Measurements from ENCODE around the gene IFT80.

DNA sequence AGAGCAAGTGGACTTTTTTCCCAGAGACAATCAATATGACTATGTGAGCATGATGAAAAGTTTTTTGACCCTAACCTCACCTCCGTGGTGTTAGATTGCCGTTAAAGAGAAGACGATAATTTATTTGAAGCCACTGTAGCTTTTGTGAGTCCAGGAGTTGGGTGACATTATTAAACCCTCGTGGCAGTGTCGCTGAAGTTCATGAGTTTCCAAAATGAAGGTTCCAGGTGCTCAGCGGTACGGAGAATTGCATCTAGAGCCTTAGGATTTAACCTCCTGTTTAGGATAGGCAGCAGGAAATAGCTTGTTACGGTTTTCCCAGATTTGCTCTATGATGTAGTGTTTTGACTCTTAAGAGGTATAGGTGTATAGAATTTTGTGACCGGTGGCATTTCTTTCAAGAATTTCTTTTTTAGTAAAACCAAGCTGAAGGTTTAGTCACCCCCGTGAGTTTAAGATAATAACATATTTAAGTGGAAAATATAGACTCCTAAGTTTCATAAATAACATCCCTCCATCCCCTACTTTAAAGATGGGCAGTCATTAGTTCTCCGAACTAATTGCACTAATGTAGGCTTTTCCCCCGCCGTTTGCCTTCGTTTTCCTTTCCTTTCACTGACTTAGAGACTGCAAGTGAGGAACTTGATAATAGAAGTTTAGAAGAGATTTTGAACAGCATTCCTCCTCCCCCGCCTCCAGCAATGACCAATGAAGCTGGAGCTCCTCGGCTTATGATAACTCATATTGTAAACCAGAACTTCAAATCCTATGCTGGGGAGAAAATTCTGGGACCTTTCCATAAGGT, 2.5 kb upstream of the IFT80 start:
- TF ChIP-seq CHD2 (IDR thresholded peaks at IDR 0.05; ENCODE audit: low read depth, low read length) (no peak), TAF1 (IDR thresholded peaks at IDR 0.05; ENCODE audit: control insufficient read depth, extremely low read depth, insufficient read depth, low read length, severe bottlenecking) (no peak), GATA2 (CRISPR knock-in tag; IDR thresholded peaks at IDR 0.05) (no peak), SMC3 (conservative IDR thresholded peaks at IDR 0.05; ENCODE audit: insufficient read depth, low read depth, low read length) (no peak), C11orf30 (IDR thresholded peaks at IDR 0.05; ENCODE audit: low read depth) (no peak), POLR2A (conservative IDR thresholded peaks at IDR 0.05) (peak; percentile 44; the same call in 1 of the 2 replicates), POLR2AphosphoS2 (IDR thresholded peaks at IDR 0.05; ENCODE audit: low read length) (no peak)
- TF ChIP-seq, protein P1, sequence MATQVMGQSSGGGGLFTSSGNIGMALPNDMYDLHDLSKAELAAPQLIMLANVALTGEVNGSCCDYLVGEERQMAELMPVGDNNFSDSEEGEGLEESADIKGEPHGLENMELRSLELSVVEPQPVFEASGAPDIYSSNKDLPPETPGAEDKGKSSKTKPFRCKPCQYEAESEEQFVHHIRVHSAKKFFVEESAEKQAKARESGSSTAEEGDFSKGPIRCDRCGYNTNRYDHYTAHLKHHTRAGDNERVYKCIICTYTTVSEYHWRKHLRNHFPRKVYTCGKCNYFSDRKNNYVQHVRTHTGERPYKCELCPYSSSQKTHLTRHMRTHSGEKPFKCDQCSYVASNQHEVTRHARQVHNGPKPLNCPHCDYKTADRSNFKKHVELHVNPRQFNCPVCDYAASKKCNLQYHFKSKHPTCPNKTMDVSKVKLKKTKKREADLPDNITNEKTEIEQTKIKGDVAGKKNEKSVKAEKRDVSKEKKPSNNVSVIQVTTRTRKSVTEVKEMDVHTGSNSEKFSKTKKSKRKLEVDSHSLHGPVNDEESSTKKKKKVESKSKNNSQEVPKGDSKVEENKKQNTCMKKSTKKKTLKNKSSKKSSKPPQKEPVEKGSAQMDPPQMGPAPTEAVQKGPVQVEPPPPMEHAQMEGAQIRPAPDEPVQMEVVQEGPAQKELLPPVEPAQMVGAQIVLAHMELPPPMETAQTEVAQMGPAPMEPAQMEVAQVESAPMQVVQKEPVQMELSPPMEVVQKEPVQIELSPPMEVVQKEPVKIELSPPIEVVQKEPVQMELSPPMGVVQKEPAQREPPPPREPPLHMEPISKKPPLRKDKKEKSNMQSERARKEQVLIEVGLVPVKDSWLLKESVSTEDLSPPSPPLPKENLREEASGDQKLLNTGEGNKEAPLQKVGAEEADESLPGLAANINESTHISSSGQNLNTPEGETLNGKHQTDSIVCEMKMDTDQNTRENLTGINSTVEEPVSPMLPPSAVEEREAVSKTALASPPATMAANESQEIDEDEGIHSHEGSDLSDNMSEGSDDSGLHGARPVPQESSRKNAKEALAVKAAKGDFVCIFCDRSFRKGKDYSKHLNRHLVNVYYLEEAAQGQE (IDR thresholded peaks at IDR 0.05; ENCODE audit: borderline replicate concordance), result no peak
- TF ChIP-seq, protein P1 (CRISPR knock-in tag; IDR thresholded peaks at IDR 0.05; ENCODE audit: low read depth), result no peak
- TF ChIP-seq, protein P2, sequence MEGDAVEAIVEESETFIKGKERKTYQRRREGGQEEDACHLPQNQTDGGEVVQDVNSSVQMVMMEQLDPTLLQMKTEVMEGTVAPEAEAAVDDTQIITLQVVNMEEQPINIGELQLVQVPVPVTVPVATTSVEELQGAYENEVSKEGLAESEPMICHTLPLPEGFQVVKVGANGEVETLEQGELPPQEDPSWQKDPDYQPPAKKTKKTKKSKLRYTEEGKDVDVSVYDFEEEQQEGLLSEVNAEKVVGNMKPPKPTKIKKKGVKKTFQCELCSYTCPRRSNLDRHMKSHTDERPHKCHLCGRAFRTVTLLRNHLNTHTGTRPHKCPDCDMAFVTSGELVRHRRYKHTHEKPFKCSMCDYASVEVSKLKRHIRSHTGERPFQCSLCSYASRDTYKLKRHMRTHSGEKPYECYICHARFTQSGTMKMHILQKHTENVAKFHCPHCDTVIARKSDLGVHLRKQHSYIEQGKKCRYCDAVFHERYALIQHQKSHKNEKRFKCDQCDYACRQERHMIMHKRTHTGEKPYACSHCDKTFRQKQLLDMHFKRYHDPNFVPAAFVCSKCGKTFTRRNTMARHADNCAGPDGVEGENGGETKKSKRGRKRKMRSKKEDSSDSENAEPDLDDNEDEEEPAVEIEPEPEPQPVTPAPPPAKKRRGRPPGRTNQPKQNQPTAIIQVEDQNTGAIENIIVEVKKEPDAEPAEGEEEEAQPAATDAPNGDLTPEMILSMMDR (IDR thresholded peaks at IDR 0.05 in 2 of 3, conservative IDR thresholded peaks at IDR 0.05 in 1 of 3; ENCODE audit: insufficient read depth in 2 of 3, low read depth in 1 of 3, low read length in 3 of 3), result no peak
- TF ChIP-seq, protein P3, sequence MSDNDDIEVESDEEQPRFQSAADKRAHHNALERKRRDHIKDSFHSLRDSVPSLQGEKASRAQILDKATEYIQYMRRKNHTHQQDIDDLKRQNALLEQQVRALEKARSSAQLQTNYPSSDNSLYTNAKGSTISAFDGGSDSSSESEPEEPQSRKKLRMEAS (CRISPR knock-in tag; IDR thresholded peaks at IDR 0.05), result no peak
- TF ChIP-seq, protein P4, sequence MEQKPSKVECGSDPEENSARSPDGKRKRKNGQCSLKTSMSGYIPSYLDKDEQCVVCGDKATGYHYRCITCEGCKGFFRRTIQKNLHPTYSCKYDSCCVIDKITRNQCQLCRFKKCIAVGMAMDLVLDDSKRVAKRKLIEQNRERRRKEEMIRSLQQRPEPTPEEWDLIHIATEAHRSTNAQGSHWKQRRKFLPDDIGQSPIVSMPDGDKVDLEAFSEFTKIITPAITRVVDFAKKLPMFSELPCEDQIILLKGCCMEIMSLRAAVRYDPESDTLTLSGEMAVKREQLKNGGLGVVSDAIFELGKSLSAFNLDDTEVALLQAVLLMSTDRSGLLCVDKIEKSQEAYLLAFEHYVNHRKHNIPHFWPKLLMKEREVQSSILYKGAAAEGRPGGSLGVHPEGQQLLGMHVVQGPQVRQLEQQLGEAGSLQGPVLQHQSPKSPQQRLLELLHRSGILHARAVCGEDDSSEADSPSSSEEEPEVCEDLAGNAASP (IDR thresholded peaks at IDR 0.05), result no peak

Data from K562 (cell line).